Neural progenitor cell (in vitro differentiated cells): ENCODE results near the gene SNX22.

Source experiments
- EZH2 ChIP-seq: fragments of 200-600 bp; sonication (generic); IDR thresholded peaks from 2 replicates; pipeline ENCODE4 v1.6.1; 2017; ENCODE audit warnings: antibody characterized with exemption, mild to moderate bottlenecking, moderate library complexity
- EZH2phosphoT487 ChIP-seq: fragments of 200-600 bp; sonication (generic); IDR thresholded peaks from 2 replicates; pipeline ENCODE4 v1.6.1; 2017; ENCODE audit warnings: antibody characterized with exemption
- TF ChIP-seq, protein P1 (sequence below): fragments of 200-600 bp; sonication (generic); IDR thresholded peaks from 2 replicates; pipeline ENCODE4 v1.5.1; 2017; ENCODE audit warnings: antibody characterized with exemption, mild to moderate bottlenecking

DNA sequence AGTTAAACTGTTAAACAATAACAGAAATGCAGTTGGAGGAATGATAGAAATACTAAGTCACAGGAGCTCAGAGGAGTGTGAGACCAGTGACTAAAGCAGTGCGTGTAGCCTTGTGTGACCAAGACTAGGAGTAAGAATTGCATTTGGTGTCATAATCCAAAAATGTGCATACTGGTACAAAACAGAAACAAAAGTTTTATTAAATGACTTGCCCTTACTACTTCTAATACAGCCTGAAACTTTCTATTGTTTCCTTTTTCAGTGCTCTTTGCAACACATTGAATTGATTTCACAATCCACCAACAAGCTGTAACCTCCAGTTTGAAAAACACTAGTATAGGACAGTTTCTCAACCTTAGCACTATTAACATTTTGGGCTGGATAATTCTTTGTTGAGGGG is 38.6 kb upstream of the SNX22 start:
- TF ChIP-seq, protein P1, sequence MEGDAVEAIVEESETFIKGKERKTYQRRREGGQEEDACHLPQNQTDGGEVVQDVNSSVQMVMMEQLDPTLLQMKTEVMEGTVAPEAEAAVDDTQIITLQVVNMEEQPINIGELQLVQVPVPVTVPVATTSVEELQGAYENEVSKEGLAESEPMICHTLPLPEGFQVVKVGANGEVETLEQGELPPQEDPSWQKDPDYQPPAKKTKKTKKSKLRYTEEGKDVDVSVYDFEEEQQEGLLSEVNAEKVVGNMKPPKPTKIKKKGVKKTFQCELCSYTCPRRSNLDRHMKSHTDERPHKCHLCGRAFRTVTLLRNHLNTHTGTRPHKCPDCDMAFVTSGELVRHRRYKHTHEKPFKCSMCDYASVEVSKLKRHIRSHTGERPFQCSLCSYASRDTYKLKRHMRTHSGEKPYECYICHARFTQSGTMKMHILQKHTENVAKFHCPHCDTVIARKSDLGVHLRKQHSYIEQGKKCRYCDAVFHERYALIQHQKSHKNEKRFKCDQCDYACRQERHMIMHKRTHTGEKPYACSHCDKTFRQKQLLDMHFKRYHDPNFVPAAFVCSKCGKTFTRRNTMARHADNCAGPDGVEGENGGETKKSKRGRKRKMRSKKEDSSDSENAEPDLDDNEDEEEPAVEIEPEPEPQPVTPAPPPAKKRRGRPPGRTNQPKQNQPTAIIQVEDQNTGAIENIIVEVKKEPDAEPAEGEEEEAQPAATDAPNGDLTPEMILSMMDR: no peak
- TF ChIP-seq EZH2phosphoT487: no peak
- TF ChIP-seq EZH2: no peak
